VCaP (cell line): ENCODE results near the gene JMJD1C.

Source experiments
- H3K27ac ChIP-seq: fragments of 450-650 bp; 2 replicates; pipeline ENCODE4 v1.5.1; 2017
- CTCF ChIP-seq: fragments of 450-650 bp; conservative IDR thresholded peaks from 2 replicates; pipeline ENCODE4 v1.5.1; 2017; ENCODE audit warnings: mild to moderate bottlenecking, moderate library complexity

JMJD1C gene

GRCh38 chr10:63199716-63200115 is 266.1 kb downstream of the JMJD1C start:
- H3K27ac ChIP-seq: peak overlapping the region; percentile 87; the same call in 1 of the 2 replicates
- TF ChIP-seq CTCF: no peak

- no peak for TF ChIP-seq CTCF
- no peak overlapping the region for H3K27ac ChIP-seq
Measured at GRCh38 chr10:63197344-63198092, 268.3 kb downstream of the JMJD1C start.

- no peak for TF ChIP-seq CTCF
- H3K27ac ChIP-seq: no peak overlapping the region
Measured at GRCh38 chr10:63192826-63193225, 273.0 kb downstream of the JMJD1C start.

GRCh38 chr10:63175534-63175933 is 290.2 kb downstream of the JMJD1C start:
- TF ChIP-seq CTCF: no peak
- no peak overlapping the region for H3K27ac ChIP-seq

- no peak for TF ChIP-seq CTCF
- H3K27ac ChIP-seq: no peak overlapping the region
Measured at GRCh38 chr10:63173468-63174232, 292.1 kb downstream of the JMJD1C start.

- no peak overlapping the region for H3K27ac ChIP-seq
- TF ChIP-seq CTCF: no peak
Measured at GRCh38 chr10:63171926-63172325, 293.9 kb downstream of the JMJD1C start.

GRCh38 chr10:63171255-63171855 is 294.4 kb downstream of the JMJD1C start:
- H3K27ac ChIP-seq: no peak overlapping the region
- TF ChIP-seq CTCF: no peak
